ENCODE results near the gene TCIRG1. TPM values are rescaled to one million over a fixed set of nuclear protein-coding genes. Genes with fewer than 3 reads are reported as not detected.

TCIRG1 gene
- polyA plus RNA-seq, 1 experiment: 26.5 TPM

- no peak for TF ChIP-seq CTCF (IDR thresholded peaks at IDR 0.05; ENCODE audit: low read depth, low read length)
- peak overlapping the region; percentile 93 for H3K27ac ChIP-seq (ENCODE audit: low read depth, low read length)
- no peaks in the 10 kb centered on the region for H3K27me3 ChIP-seq (ENCODE audit: control insufficient read depth, insufficient read depth, low read length)
- DNase-seq (ENCODE audit: low read depth, low spot score): no peak
- CTCF ChIA-PET: interaction anchor here (0.5 kb wide), 1 partner anchor 181 kb away, joined by 4 read pairs; no protein-coding TSS in a partner anchor
- peaks cover 8% of the 10 kb centered on the region for H3K9me3 ChIP-seq (ENCODE audit: control insufficient read depth, insufficient read depth, low read length)
- POLR2A ChIA-PET: interaction anchor here (1.0 kb wide), 1 partner anchor 19 kb away, joined by 3 read pairs; the partner anchor contains the start of gene ALDH3B1
- H3K4me3 ChIP-seq (ENCODE audit: low read depth, low read length): no peak overlapping the region
Measured at GRCh38 chr11:68028802-68029545, 9.9 kb upstream of the TCIRG1 start.

GRCh38 chr11:68030318-68031143 lies 8.3 kb upstream of the TCIRG1 start, which contains the start of gene NDUFS8:
TSS of gene NDUFS8 (plus strand) at chr11:68030681. CDS start at chr11:68032152, 1,471 bp downstream.
- Histone ChIP-seq H3K27ac (ENCODE audit: low read depth, low read length) (peak within 1 kb of the TSS; percentile 93), H3K4me3 (ENCODE audit: low read depth, low read length) (peak within 1 kb of the TSS; percentile 94), H3K27me3 (ENCODE audit: control insufficient read depth, insufficient read depth, low read length) (no peaks in the 10 kb centered on the region), H3K9me3 (ENCODE audit: control insufficient read depth, insufficient read depth, low read length) (peaks cover 8% of the 10 kb centered on the region)
- no peak for TF ChIP-seq CTCF (IDR thresholded peaks at IDR 0.05; ENCODE audit: low read depth, low read length)
- DNase-seq (ENCODE audit: low read depth, low spot score): peak; percentile 97
- ChIA-PET CTCF (no interaction called here), POLR2A (interaction anchor here (0.7 to 1.0 kb wide), 3 partner anchors 8 to 289 kb away, joined by 3 to 9 read pairs (median 3); no protein-coding TSS in a partner anchor)

GRCh38 chr11:68031144-68031464 lies 7.7 kb upstream of the TCIRG1 start:
- no peak for DNase-seq (ENCODE audit: low read depth, low spot score)
- POLR2A ChIA-PET: no interaction called here
- H3K4me3 ChIP-seq (ENCODE audit: low read depth, low read length): peak overlapping the region; percentile 94
- no peaks in the 10 kb centered on the region for H3K27me3 ChIP-seq (ENCODE audit: control insufficient read depth, insufficient read depth, low read length)
- peak overlapping the region; percentile 39 for H3K27ac ChIP-seq (ENCODE audit: low read depth, low read length)
- CTCF ChIA-PET: no interaction called here
- TF ChIP-seq CTCF (IDR thresholded peaks at IDR 0.05; ENCODE audit: low read depth, low read length): no peak
- H3K9me3 ChIP-seq (ENCODE audit: control insufficient read depth, insufficient read depth, low read length): peaks cover 8% of the 10 kb centered on the region

- peaks cover 8% of the 10 kb centered on the region for H3K9me3 ChIP-seq (ENCODE audit: control insufficient read depth, insufficient read depth, low read length)
- no peak overlapping the region for H3K4me3 ChIP-seq (ENCODE audit: low read depth, low read length)
- H3K27me3 ChIP-seq (ENCODE audit: control insufficient read depth, insufficient read depth, low read length): no peaks in the 10 kb centered on the region
- ChIA-PET POLR2A (no interaction called here), CTCF (no interaction called here)
- TF ChIP-seq CTCF (IDR thresholded peaks at IDR 0.05; ENCODE audit: low read depth, low read length): no peak
- DNase-seq (ENCODE audit: low read depth, low spot score): no peak
- H3K27ac ChIP-seq (ENCODE audit: low read depth, low read length): no peak overlapping the region
Measured at GRCh38 chr11:68032003-68032402, 6.8 kb upstream of the TCIRG1 start.

Measured in AG04450 (cell line).